ENCODE results near the gene LDHAL6A. TPM values are rescaled to one million over a fixed set of nuclear protein-coding genes. Genes with fewer than 3 reads are reported as not detected.

The LDHAL6A gene
- total and polyA plus RNA-seq, 4 donors: 0.06 to 1.6 (median 0.37) TPM

Other genes starting within 250 kb of the LDHAL6A start
- gene SAA4, start 219.1 kb upstream of the LDHAL6A start, total RNA-seq: not detected
- gene SAA4, start 219.1 kb upstream of the LDHAL6A start, polyA plus RNA-seq (ENCODE audit: insufficient read length in 2 of 2): under 1 TPM in 1 of 2 donors, not detected in 1; 0.59 TPM
- not detected for gene SAA2, start 207.2 kb upstream of the LDHAL6A start, total RNA-seq
- gene SAA2, start 207.2 kb upstream of the LDHAL6A start, polyA plus RNA-seq (ENCODE audit: insufficient read length in 2 of 2): under 1 TPM in 1 of 2 donors, not detected in 1; 0.39 TPM
- not detected for gene SAA1, start 189.6 kb upstream of the LDHAL6A start, total RNA-seq
- not detected for gene SAA1, start 189.6 kb upstream of the LDHAL6A start, polyA plus RNA-seq (ENCODE audit: insufficient read length in 2 of 2)
- 10 to 100 TPM; 34.2 to 80.3 TPM for gene HPS5, start 133.7 kb upstream of the LDHAL6A start, total RNA-seq
- gene HPS5, start 133.7 kb upstream of the LDHAL6A start, polyA plus RNA-seq (ENCODE audit: insufficient read length in 2 of 2): 10 to 100 TPM; 14.5 to 20.9 TPM
- gene GTF2H1, start 133.3 kb upstream of the LDHAL6A start, total RNA-seq: 10 to 100 TPM; 57.7 to 78.7 TPM
- 10 to 100 TPM; 41.1 to 47.0 TPM for gene GTF2H1, start 133.3 kb upstream of the LDHAL6A start, polyA plus RNA-seq (ENCODE audit: insufficient read length in 2 of 2)
- gene LDHA, start 61.3 kb upstream of the LDHAL6A start, total RNA-seq: 100 to 1,000 TPM; 261 to 391 TPM
- 100 to 1,000 TPM; 308 to 343 TPM for gene LDHA, start 61.3 kb upstream of the LDHAL6A start, polyA plus RNA-seq (ENCODE audit: insufficient read length in 2 of 2)
- under 1 TPM in 1 of 2 donors, not detected in 1; 0.10 TPM for gene LDHC, start 43.5 kb upstream of the LDHAL6A start, total RNA-seq
- gene LDHC, start 43.5 kb upstream of the LDHAL6A start, polyA plus RNA-seq (ENCODE audit: insufficient read length in 2 of 2): not detected
- gene TSG101, start 71.1 kb downstream of the LDHAL6A start, total RNA-seq: 100 to 1,000 TPM in 1 of 2 donors, 10 to 100 TPM in 1; 75.4 to 110 TPM
- 10 to 100 TPM; 79.6 to 88.8 TPM for gene TSG101, start 71.1 kb downstream of the LDHAL6A start, polyA plus RNA-seq (ENCODE audit: insufficient read length in 2 of 2)
- gene UEVLD, start 132.9 kb downstream of the LDHAL6A start, total RNA-seq: 10 to 100 TPM; 26.7 to 32.2 TPM
- 10 to 100 TPM; 16.9 to 19.8 TPM for gene UEVLD, start 132.9 kb downstream of the LDHAL6A start, polyA plus RNA-seq (ENCODE audit: insufficient read length in 2 of 2)
- 1 to 10 TPM in 1 of 2 donors, under 1 TPM in 1; 0.69 to 5.8 TPM for gene MISFA, start 143.9 kb downstream of the LDHAL6A start, total RNA-seq
- gene MISFA, start 143.9 kb downstream of the LDHAL6A start, polyA plus RNA-seq (ENCODE audit: insufficient read length in 2 of 2): 1 to 10 TPM; 3.8 to 7.8 TPM
- gene SPTY2D1, start 178.5 kb downstream of the LDHAL6A start, total RNA-seq: 10 to 100 TPM; 17.6 to 21.3 TPM
- 1 to 10 TPM; 7.5 to 8.7 TPM for gene SPTY2D1, start 178.5 kb downstream of the LDHAL6A start, polyA plus RNA-seq (ENCODE audit: insufficient read length in 2 of 2)
- 1 to 10 TPM; 4.9 to 6.6 TPM for gene TMEM86A, start 242.9 kb downstream of the LDHAL6A start, total RNA-seq
- 1 to 10 TPM; 5.9 to 6.2 TPM for gene TMEM86A, start 242.9 kb downstream of the LDHAL6A start, polyA plus RNA-seq (ENCODE audit: insufficient read length in 2 of 2)

Measured in spinal cord (tissue), 4 donors.